Right lobe of liver (tissue), 4 donors: Measurements from ENCODE around the gene ST8SIA4.
A peak's percentile ranks its signal among the peaks of the same experiment; 100 is the strongest.

ENCODE experiments used
- CTCF ChIP-seq, 4 donors: fragments of 200-600 bp in 3 of 4; fragments of 450-650 bp in 1 of 4; IDR thresholded peaks; one replicate each; pipeline versions ENCODE4 v1.5.1 to v1.8.0; 2016 to 2022; ENCODE audit warnings: antibody characterized with exemption in 4 of 4, mild to moderate bottlenecking in 2 of 4
- POLR2A ChIP-seq: fragments of 450-650 bp; IDR thresholded peaks from one replicate; pipeline ENCODE4 v1.6.1; 2017; ENCODE audit warnings: antibody characterized with exemption, mild to moderate bottlenecking
- donor health status: DM: no; HTN: no; CAD: no.
- donor health status: DM: no; HTN: no; CAD: no.
- donor health status: DM: no; HTN: yes; CAD: no.

- TF ChIP-seq CTCF (IDR thresholded peaks at IDR 0.05) = peak; percentile 3 to 27 (median 20)
- TF ChIP-seq POLR2A = no peak
Measured at GRCh38 chr5:100900142-100900795, 2.8 kb downstream of the ST8SIA4 start.
